ENCODE measurements around the gene EIF4E1B. TPM values are rescaled to one million over a fixed set of nuclear protein-coding genes. Genes with fewer than 3 reads are reported as not detected.

Gene EIF4E1B
- total and polyA plus RNA-seq, 2 donors (not counting 1 experiment from before 2014, with no cell fraction given) = not detected

DNA sequence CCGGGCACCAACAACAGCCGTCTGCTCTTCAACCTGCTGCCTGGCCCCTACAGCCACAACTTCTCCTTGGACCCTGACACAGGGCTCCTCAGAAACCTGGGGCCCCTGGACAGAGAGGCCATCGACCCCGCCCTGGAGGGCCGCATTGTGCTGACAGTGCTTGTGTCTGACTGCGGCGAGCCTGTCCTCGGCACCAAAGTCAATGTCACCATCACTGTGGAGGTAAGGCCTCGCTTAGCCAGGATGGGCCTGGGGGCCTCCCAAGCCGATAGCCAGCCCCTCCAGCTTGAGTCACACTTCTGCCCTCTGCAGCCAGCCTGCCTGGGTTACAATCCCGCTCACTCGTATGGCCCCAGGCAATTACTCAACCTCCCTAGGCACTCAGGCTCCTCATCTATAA is 49.1 kb upstream of the EIF4E1B start:
- DNase-seq = no peak
- Histone ChIP-seq H3K9ac (ENCODE audit: low read length) (no peak overlapping the region), H4K20me1 (ENCODE audit: control insufficient read depth, insufficient read depth, low read length, poor library complexity, severe bottlenecking) (no peaks in the 10 kb centered on the region), H3K27ac (ENCODE audit: low read length in 2 of 2) (no peak overlapping the region), H3K9me3 (ENCODE audit: control extremely low read depth in 1 of 3, control insufficient read depth in 2 of 3, insufficient read depth in 1 of 3, low read length in 2 of 3) (peaks cover 0 to 30% (median 16%) of the 10 kb centered on the region in 3 donors), H3K4me3 (ENCODE audit: control extremely low read depth in 1 of 5, extremely low read depth in 1 of 5, insufficient read depth in 1 of 5, low read depth in 2 of 5, low read length in 4 of 5) (no peak overlapping the region), H3K4me2 (replicated peaks; ENCODE audit: low read depth, low read length, poor library complexity, severe bottlenecking) (no peak overlapping the region), H3K79me2 (ENCODE audit: control insufficient read depth, insufficient read depth, low read length) (no peaks in the 10 kb centered on the region), H2AFZ (ENCODE audit: insufficient read depth, low read depth, low read length, poor library complexity, severe bottlenecking) (no peak overlapping the region), H3K4me1 (ENCODE audit: control insufficient read depth in 2 of 2, insufficient read depth in 2 of 2, low read length in 2 of 2) (peaks cover 0 to 3% of the 10 kb centered on the region in 2 donors), H3K27me3 (replicated peaks in 1 of 4; ENCODE audit: control extremely low read depth in 1 of 4, control insufficient read depth in 3 of 4, insufficient read depth in 4 of 4, low read length in 3 of 4) (no peaks in the 10 kb centered on the region), H3K36me3 (replicated peaks in 1 of 2; ENCODE audit: control extremely low read depth in 1 of 2, control insufficient read depth in 1 of 2, extremely low read depth in 1 of 2, insufficient read depth in 2 of 2, low read length in 1 of 2) (no peaks in the 10 kb centered on the region)
- TF ChIP-seq, protein P1, sequence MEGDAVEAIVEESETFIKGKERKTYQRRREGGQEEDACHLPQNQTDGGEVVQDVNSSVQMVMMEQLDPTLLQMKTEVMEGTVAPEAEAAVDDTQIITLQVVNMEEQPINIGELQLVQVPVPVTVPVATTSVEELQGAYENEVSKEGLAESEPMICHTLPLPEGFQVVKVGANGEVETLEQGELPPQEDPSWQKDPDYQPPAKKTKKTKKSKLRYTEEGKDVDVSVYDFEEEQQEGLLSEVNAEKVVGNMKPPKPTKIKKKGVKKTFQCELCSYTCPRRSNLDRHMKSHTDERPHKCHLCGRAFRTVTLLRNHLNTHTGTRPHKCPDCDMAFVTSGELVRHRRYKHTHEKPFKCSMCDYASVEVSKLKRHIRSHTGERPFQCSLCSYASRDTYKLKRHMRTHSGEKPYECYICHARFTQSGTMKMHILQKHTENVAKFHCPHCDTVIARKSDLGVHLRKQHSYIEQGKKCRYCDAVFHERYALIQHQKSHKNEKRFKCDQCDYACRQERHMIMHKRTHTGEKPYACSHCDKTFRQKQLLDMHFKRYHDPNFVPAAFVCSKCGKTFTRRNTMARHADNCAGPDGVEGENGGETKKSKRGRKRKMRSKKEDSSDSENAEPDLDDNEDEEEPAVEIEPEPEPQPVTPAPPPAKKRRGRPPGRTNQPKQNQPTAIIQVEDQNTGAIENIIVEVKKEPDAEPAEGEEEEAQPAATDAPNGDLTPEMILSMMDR (IDR thresholded peaks at IDR 0.05) = no peak
- no peak for TF ChIP-seq EZH2 (IDR thresholded peaks at IDR 0.05; ENCODE audit: borderline replicate concordance, insufficient read depth, low read depth, low read length, poor library complexity, severe bottlenecking)
- intact Hi-C loops (cut with micrococcal nuclease) = no loop called here
- no peak for ATAC-seq (ENCODE audit: low read depth)
- no peak overlapping the region for H3K4me3 Mint-ChIP-seq
- ChIA-PET POLR2A (no interaction called here), CTCF (no interaction called here)
- peaks cover 2% of the 10 kb centered on the region for H3K4me1 Mint-ChIP-seq
- WGBS (ENCODE audit: insufficient coverage) = 94% methylated on average over 11 of the region's 12 CpGs
- no peak overlapping the region for H3K27ac Mint-ChIP-seq
- no peaks in the 10 kb centered on the region for H3K27me3 Mint-ChIP-seq
- peaks cover 6% of the 10 kb centered on the region for H3K9me3 Mint-ChIP-seq (ENCODE audit: insufficient read depth)

- peaks cover 0 to 30% (median 16%) of the 10 kb centered on the region in 3 donors for H3K9me3 ChIP-seq (ENCODE audit: control extremely low read depth in 1 of 3, control insufficient read depth in 2 of 3, insufficient read depth in 1 of 3, low read length in 2 of 3)
- H3K4me2 ChIP-seq (replicated peaks; ENCODE audit: low read depth, low read length, poor library complexity, severe bottlenecking) = no peak overlapping the region
- Mint-ChIP-seq H3K27ac (no peak overlapping the region), H3K27me3 (no peaks in the 10 kb centered on the region), H3K9me3 (ENCODE audit: insufficient read depth) (peaks cover 6% of the 10 kb centered on the region), H3K4me1 (peaks cover 2% of the 10 kb centered on the region), H3K4me3 (no peak overlapping the region)
- intact Hi-C loops (cut with micrococcal nuclease) = no loop called here
- TF ChIP-seq EZH2 (IDR thresholded peaks at IDR 0.05; ENCODE audit: borderline replicate concordance, insufficient read depth, low read depth, low read length, poor library complexity, severe bottlenecking) = no peak
- TF ChIP-seq, protein P1 (IDR thresholded peaks at IDR 0.05) = no peak
- H3K4me1 ChIP-seq (ENCODE audit: control insufficient read depth in 2 of 2, insufficient read depth in 2 of 2, low read length in 2 of 2) = no peaks in the 10 kb centered on the region
- no peak overlapping the region for H3K9ac ChIP-seq (ENCODE audit: low read length)
- WGBS (ENCODE audit: insufficient coverage) = 91% methylated on average over 3 of the region's 4 CpGs
- H3K79me2 ChIP-seq (ENCODE audit: control insufficient read depth, insufficient read depth, low read length) = no peaks in the 10 kb centered on the region
- no peak overlapping the region for H3K4me3 ChIP-seq (ENCODE audit: control extremely low read depth in 1 of 5, extremely low read depth in 1 of 5, insufficient read depth in 1 of 5, low read depth in 2 of 5, low read length in 4 of 5)
- POLR2A ChIA-PET = no interaction called here
- H3K27me3 ChIP-seq (replicated peaks in 1 of 4; ENCODE audit: control extremely low read depth in 1 of 4, control insufficient read depth in 3 of 4, insufficient read depth in 4 of 4, low read length in 3 of 4) = no peaks in the 10 kb centered on the region
- no peaks in the 10 kb centered on the region for H4K20me1 ChIP-seq (ENCODE audit: control insufficient read depth, insufficient read depth, low read length, poor library complexity, severe bottlenecking)
- CTCF ChIA-PET = no interaction called here
- H3K36me3 ChIP-seq (replicated peaks in 1 of 2; ENCODE audit: control extremely low read depth in 1 of 2, control insufficient read depth in 1 of 2, extremely low read depth in 1 of 2, insufficient read depth in 2 of 2, low read length in 1 of 2) = no peaks in the 10 kb centered on the region
- DNase-seq = no peak
- H2AFZ ChIP-seq (ENCODE audit: insufficient read depth, low read depth, low read length, poor library complexity, severe bottlenecking) = no peak overlapping the region
- H3K27ac ChIP-seq (ENCODE audit: low read length in 2 of 2) = no peak overlapping the region
- no peak for ATAC-seq (ENCODE audit: low read depth)
Measured at GRCh38 chr5:176583076-176583475, 47.4 kb upstream of the EIF4E1B start.
